ENCODE results near the gene CACNA1A. TPM values are rescaled to one million over a fixed set of nuclear protein-coding genes. Genes with fewer than 3 reads are reported as not detected.

The CACNA1A gene
- total RNA-seq, 2 donors from 2014 or later = 6.7 to 7.6 TPM

DNA sequence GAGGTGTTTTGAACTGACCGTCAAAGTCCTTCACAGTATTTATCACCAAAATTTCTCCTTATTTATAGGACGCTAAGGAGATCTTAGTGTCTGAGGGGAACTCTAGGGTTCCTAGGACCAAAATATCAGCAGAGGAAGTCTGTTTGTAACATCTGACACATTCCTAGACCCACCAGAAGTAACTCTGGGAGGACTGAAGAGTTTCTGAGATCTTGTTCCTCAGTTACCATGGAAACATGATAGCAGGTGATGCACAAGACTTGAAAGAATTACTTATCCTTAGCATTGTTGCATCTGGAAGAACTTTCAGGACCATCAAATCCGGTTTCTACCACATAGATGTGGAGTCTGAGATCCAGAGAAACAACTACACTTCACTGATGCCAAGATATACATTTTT lies 191.5 kb downstream of the CACNA1A start:
- no peak for DNase-seq
- Histone ChIP-seq H3K27ac (no peak overlapping the region), H3K4me1 (no peaks in the 10 kb centered on the region), H3K36me3 (replicated peaks in 1 of 2; ENCODE audit: insufficient read depth in 1 of 2, low read depth in 2 of 2) (no peaks in the 10 kb centered on the region), H3K9me3 (no peaks in the 10 kb centered on the region), H3K27me3 (no peaks in the 10 kb centered on the region), H3K4me3 (no peak overlapping the region)
- 32 to 55% methylated on average over 3 of the region's 3 CpGs for WGBS, 2 donors
- intact Hi-C loops (cut with DNase I) = no loop called here
- ATAC-seq = no peak
- TF ChIP-seq CTCF (IDR thresholded peaks at IDR 0.05) = no peak
- TF ChIP-seq POLR2A (IDR thresholded peaks at IDR 0.05) = no peak

GRCh38 chr19:13313875-13314274 lies 192.4 kb downstream of the CACNA1A start:
- ATAC-seq (no peak), DNase-seq (no peak)
- no peak overlapping the region for H3K4me3 ChIP-seq
- TF ChIP-seq POLR2A (IDR thresholded peaks at IDR 0.05) = no peak
- TF ChIP-seq CTCF (IDR thresholded peaks at IDR 0.05) = no peak
- no peaks in the 10 kb centered on the region for H3K36me3 ChIP-seq (replicated peaks in 1 of 2; ENCODE audit: insufficient read depth in 1 of 2, low read depth in 2 of 2)
- no peaks in the 10 kb centered on the region for H3K27me3 ChIP-seq
- H3K27ac ChIP-seq = no peak overlapping the region
- H3K4me1 ChIP-seq = no peaks in the 10 kb centered on the region
- 55 to 67% methylated on average over 2 of the region's 2 CpGs for WGBS, 2 donors
- intact Hi-C loops (cut with DNase I) = no loop called here
- no peaks in the 10 kb centered on the region for H3K9me3 ChIP-seq

DNA sequence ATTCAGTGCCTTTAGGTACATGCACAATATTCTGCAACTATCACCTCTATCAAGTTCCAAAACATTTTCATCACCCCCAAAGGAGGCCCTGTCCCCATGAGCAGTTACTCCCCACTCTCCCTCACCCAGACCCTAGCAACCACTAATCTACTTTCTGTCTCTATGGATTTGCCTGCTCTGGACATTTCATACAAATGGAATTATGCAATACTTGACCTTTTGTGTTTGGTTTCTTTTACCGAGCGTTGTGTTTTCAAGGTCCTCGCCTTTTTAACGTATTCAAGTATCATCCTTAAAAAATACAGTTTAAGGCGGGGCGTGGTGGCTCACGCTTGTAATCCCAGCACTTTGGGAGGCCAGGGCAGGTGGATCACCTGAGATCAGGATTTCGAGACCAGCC lies 196.4 kb downstream of the CACNA1A start:
- no peak overlapping the region for H3K4me3 ChIP-seq
- H3K4me1 ChIP-seq = no peaks in the 10 kb centered on the region
- DNase-seq (peak in 1 of 4 donors; percentile 3), ATAC-seq (no peak)
- H3K27me3 ChIP-seq = no peaks in the 10 kb centered on the region
- WGBS, 2 donors = 50 to 80% methylated on average over 8 of the region's 8 CpGs
- H3K27ac ChIP-seq = no peak overlapping the region
- H3K9me3 ChIP-seq = no peaks in the 10 kb centered on the region
- no peaks in the 10 kb centered on the region for H3K36me3 ChIP-seq (replicated peaks in 1 of 2; ENCODE audit: insufficient read depth in 1 of 2, low read depth in 2 of 2)
- intact Hi-C loops (cut with DNase I) = no loop called here
- TF ChIP-seq POLR2A (IDR thresholded peaks at IDR 0.05) (no peak), CTCF (IDR thresholded peaks at IDR 0.05) (no peak)

GRCh38 chr19:13303381-13304129 lies 202.7 kb downstream of the CACNA1A start:
- WGBS, 2 donors = 54 to 63% methylated on average over 10 to 24 of the region's 24 CpGs
- intact Hi-C loops (cut with DNase I) = no loop called here
- no peak overlapping the region for H3K27ac ChIP-seq
- H3K4me3 ChIP-seq = no peak overlapping the region
- ATAC-seq (no peak), DNase-seq (no peak)
- H3K36me3 ChIP-seq (replicated peaks in 1 of 2; ENCODE audit: insufficient read depth in 1 of 2, low read depth in 2 of 2) = no peaks in the 10 kb centered on the region
- peaks cover 4% of the 10 kb centered on the region for H3K4me1 ChIP-seq
- no peaks in the 10 kb centered on the region for H3K9me3 ChIP-seq
- TF ChIP-seq POLR2A (IDR thresholded peaks at IDR 0.05) (no peak), CTCF (IDR thresholded peaks at IDR 0.05) (no peak)
- H3K27me3 ChIP-seq = peaks cover 0 to 5% of the 10 kb centered on the region in 2 donors

All from body of pancreas (tissue), 4 donors.